Activated CD4-positive, alpha-beta T cell treated with anti-CD3 and anti-CD28 coated beads, Interleukin-2, Interleukin-4, amounts not matched to agents 100 ng/mL and 50 ng/mL, durations not matched to agents 16 hours and 8 hours (primary cell): ENCODE measurements around the gene PLPP1.
"Not testable (repeated sequence)": the region's sequence is repeated elsewhere in the genome, so short reads cannot be mapped to it uniquely, and the experiment has no call there.

Source experiments
- DNase-seq: peaks from one replicate; pipeline ENCODE4 v3.0.0-alpha.2; 2020; ENCODE audit warnings: low spot score

PLPP1 gene

DNA sequence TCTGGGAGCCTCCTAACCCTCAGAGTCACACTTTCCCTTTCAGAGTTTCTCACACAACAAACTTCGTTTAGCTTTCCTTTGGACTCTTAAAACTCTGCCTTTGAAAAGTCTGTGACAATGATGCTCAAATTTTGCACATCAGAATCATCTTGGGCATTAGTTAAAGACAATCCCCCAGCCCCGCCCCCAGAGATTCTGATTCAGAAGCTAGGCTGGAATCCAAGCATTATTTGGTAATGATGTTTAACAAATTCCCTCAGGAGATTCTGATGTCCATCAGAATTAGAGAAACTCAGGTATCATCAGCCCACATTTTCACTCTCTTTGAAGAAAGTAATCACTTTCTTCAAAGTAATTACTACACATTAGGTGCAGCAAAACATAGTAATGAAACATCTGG lies 9.6 kb upstream of the PLPP1 start:
- DNase-seq: no peak

DNA sequence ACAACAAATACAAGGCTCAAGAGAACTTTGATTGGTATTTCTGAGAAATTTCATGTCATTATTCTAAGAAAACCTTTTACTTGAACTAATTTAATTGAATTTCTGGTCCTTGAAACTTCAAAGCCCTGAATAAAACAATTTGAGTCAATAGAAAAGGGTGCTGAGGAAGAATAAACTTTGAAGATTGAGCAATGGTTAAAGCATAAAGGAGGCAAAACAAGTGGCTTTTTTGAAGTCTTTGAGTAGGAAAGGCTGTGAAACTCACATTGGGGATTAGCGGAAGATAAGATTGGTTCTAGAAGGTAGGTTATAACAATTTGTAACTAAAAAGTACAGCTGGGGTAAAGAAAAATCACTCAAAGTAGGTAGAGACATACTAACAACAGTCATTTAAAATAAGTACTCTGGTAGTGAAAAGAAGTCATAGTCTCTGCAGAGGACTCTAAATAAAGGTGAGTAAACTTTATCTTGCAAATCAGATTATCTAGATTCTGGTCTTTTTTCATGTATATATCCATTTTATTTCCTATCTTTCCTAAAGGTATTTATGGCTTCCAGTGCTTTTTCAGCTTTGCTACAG lies 6.4 kb upstream of the PLPP1 start:
- no peak for DNase-seq

DNA sequence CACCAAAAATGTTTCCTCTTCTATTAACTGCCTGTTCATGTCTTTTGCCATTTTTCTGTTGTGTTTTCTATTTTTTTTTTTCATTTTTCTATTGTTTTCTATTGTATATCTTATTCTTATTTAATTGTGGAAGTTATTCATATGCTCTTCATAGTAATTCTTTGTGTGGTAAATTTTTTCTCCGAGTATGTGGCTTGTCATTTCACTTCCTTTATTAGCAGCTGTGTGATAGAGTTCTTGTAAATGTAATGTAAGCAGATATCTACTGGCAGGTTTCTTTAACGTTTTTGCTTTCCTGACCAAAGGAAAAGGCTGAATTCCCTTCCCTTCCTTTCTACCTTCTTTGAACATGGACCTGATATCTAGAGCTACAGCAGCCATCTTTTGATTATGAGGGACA lies 5.8 kb upstream of the PLPP1 start:
- DNase-seq: no peak

DNA sequence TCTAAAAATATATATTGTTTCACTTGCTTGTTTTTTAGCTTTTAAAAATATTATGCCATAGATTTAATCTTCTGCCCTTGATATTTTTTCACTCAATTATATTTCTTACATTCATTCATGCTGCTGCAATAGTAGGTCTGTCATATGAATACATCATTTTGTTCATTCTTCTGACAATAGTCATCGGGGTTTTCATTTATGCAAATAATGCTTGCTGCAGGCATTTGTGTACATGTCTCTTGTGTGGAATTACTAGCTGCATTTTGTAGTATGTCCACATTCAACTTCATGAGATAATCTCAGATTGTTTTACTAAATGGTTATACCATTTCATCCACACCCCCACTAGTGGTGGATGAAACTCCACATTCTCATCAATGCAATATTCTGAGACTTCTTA lies 5.3 kb upstream of the PLPP1 start:
- DNase-seq: no peak

DNA sequence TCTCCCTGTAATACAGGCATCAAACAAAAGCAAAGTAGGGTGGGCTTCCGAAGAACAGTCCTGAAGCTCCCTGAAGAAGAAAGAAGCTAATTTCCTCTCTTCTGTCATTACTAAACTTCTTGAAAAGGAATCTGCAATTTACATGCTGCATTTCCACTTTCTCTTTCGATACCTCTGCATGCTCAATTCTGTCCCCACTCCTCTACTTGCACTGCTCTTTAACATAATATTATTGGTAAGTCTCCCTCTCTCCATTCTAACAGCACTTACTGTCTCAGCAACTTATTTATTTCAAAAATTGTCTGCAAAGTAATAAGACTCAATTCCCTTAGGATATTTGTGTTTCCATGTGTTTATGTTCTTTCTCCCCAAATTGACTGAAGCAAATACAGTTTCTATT lies 3.9 kb upstream of the PLPP1 start:
- peak; percentile 38 for DNase-seq

DNA sequence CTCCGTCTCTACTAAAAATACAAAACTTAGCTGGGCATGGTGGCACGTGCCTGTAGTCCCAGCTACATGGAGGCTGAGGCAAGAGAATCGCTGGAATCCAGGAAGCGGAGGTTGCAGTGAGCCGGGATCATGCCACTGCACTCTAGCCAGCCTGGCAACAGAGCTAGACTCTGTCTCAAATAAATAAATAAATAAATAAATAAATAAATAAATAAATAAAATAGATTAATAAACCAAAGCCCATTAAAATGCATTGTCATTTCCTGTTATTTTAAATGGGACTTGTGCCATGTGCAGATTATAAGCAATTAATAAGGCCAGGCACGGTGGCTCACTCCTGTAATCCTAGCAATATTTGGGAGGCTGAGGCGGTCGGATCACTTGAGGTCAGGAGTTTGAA lies 2.6 kb upstream of the PLPP1 start:
- not testable (repeated sequence) for DNase-seq

DNA sequence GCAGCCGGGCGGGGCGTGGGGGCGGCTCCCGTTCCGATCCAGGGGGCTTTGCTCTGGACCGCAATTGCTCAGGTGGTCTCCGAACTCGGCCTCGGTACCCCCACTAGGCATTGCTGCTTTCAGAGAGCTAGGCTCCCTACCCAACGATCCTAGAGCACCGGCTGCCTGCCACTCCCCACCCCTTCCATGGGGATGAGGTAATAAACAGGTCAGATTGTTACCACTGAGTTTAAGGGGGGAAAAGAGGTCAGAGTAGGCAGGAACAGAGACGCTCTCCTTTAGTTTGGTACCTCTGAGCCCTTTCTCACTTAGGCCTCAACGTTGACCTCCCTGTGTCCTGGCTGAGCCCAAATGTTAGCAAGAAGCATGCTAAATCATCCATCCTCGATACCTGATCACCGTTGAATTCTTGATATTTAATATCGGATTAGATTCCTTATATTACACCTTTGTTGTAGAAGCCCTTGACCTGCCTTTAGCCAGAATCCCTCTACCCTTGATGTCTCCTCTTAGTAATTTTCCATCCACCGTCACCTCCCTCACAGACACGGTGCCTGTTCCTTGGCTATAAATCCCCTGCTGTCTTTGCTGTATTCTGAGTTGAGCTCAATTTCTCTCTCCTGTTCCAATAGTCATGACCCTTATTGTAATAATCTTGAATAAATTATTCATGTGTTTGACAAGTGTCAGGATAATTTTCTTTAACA lies 588 bp upstream of the PLPP1 start:
- DNase-seq: no peak

DNA sequence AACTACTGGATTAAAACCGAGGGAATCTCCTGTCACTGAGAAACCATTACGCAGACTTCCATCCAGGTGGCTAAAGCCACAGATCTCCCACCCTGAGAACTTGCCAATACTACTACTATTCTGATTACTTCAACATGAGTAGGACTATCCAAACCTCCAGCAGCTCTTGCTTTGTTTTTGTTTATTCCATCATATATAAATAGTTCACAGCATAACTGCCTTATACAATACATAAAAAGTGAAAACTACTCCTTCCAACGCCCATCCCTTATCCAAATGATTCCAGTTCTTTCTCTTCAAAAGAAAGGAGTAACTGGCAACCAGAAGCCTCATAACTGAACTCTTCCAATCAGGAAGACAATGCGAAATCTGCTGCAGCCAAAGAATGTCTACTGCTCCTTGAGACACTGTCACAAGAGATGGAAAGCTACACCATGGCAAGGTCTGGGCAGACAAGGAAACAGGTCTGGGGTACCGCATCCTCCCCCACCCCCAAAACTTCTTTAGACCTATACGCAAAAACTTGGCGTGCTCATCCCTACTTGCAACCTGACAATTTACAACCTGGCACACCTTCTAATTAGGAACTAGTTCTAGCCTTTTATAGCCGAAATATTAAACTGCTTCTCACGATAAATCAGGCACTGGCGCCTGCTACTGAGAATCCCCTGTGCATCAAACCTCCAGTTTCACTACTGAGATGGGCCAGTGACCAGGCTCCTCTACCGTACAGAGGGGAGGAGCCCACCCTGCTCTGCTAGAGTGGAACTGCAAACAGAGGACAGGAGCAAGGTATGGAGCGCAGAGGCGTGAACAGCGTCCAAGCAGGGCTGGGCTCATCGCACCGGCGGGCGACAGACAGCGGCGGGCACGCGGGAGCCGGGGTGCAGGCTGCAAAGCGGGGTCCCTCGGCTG lies 986 bp downstream of the PLPP1 start:
- DNase-seq: no peak

DNA sequence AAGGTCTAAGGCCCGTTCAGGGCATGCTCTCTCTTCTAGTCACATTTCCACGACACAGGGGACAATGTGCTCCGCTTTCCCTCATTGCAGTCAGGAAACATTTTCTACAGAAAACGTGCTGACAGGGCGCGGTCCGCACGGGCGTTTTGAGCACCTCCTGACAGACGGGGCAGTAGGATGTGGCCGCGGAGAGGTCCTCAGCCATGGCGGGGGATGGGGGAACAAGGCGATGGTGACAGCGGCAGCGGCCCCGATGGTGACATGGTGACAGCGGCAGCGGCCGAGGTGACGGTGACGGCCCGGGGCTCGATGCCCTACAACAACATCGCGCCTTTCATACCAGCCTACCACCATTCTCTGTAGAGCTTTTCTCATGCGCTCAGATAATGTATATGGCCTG lies 4.1 kb downstream of the PLPP1 start:
- DNase-seq: no peak

DNA sequence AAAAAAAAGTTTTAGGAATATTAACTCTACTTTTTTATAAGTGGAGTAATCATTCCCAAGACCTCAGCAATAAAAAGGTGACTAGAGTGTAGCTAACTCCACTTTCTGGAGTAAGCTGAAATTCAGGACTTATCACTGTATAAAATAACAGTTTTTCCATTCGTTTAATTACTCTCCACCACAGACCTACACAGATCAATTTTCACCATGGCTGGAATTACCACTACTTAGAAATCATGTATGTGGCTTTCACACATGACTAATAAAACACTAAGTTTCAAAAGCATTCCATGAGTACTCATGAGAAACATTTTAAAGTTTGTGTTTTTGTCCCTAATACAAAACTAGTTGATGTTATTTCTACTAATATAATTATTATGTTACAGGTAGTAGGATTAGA lies 9.9 kb downstream of the PLPP1 start:
- DNase-seq: no peak

DNA sequence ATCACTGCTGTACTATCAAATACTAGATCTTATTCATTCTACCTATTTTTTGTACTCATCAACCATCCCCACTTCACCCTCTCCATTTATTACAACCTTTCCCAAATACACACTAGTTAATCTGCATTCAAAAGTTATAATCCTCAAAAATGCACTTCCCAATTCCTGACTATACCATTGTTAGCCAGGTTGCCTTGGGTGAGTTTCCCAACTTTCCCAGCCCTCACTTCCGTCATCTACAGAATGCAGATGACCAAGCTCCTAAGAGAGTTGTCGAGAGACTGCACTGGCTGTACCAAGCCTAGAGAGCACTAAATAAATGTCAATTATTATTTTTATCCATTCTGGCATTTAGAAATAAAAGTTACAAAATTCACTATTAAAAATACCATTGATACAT lies 11.5 kb downstream of the PLPP1 start:
- no peak for DNase-seq

DNA sequence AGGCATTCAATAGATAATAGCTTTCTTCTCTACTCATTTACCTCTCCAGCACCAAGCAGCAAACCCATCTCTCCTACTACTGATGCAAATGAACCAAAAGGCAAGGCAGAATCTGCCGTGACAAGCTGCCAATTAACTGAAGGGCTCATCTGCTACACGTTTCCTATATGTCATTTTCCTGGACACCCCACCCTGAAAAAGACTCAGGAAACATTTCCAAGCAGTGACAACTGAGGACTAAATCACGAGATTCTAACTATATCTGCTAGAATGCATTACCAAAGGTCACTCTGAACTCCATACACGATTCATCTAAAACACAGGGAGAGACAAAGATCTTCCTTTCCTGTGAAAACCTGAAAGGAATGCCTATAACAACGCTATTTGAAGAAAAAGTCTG lies 12.9 kb downstream of the PLPP1 start:
- no peak for DNase-seq

DNA sequence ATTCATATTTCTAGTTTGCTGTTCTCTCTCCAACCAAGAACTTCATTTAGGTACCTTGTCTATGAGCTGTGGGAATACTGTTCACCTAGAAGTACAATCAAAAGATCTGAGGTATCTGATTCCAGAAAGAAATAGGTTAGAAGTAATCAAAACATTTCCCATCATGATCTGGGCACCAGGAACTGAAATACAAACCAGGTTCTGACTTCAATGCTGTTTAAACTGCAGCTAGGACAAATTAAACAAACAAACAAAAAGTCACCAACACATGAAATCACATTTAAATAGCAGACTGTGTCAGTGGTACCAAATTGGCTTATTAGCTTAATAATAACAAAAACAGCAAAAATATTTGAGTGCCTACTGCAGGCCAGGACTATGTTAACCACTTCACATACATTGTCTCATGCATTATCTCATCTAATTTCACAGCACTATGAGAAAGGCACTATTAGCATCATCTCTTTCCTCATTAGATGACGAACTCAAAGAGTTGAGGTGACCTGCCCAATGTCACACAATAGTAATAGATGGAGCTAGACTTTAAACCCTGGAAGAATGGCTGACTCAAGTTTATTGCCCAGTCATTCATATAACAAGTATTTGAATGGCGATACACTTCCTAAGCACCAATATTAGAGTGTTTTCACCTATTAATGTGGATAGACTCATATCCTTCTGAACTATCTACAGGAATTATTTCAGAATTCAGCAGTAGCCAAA lies 14.5 kb downstream of the PLPP1 start:
- DNase-seq: no peak

DNA sequence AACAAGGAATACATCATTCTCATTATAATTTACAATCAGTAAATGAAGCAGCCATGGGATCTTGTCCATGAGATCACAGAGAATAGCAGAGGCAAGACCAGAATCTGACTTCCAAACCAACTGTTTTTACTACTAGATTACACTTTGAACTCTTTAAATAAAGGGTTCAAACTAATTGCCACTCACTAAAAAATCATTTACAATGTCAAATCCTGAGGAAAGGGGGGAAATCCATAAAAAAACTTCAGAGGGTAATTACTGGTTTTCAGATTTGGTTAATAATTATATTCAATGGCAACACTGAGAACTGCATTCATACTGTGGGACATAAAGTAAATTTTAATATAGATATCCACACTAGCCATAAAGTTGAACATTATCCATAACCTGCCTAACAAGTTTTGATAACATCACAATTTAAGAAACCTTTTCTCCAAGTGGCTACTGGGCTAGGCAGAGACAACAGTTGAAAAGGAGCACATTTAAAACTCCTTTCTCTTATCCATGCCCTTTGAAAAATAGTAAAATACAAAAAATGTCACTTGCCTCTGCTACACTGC lies 15.9 kb downstream of the PLPP1 start:
- DNase-seq: no peak

DNA sequence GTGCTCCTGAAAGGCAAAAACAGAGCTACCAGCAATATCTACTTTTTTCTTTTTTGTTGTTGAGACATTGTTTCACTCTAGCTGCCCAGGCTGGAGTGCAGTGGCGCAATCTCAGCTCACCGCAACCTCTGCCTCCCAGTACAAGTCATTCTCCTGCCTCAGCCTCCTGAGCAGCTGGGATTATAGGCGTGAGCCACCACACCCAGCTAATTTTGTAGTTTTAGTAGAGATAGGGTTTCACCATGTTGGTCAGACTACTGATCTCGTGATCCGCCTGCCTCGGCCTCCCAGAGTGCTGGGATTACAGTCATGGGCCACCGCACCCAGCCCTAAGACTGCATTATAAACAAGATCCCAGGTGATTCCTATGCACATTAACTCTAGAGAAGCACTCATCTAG lies 17.0 kb downstream of the PLPP1 start:
- no peak for DNase-seq

DNA sequence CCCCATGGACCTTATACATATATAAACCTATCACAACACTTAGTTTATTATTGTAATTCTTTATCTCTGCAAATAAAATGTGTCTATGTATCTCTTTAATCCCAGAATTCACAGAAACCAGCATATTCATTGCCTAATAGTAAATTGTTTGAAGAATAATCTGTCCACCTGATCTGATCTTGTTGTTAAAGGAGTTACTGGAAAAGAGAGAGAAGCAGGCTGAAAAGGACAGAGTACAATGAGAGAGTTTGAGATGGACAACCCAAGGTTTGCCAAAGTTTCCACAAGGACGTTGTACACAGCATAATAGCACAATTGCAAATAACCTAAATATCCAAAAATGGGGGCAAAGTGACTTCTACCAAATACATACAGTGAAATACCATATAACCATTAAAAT lies 23.8 kb downstream of the PLPP1 start:
- no peak for DNase-seq

DNA sequence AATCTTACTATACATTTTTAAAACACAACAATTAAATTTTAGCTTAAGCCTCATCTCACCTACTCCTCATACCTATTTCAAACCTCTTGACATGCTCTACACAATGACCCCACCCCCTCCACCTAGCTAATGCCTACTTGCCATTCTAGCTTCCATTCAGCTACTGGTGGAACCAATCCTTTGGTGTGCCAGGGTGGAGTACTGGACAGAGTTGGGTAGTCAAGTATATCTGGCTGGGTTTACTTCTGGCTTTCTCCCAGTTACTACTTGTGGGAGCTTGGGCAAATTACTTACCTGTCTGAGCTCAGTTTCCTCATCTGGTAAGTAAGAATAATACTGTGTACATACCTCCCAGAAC lies 24.3 kb downstream of the PLPP1 start:
- no peak for DNase-seq

DNA sequence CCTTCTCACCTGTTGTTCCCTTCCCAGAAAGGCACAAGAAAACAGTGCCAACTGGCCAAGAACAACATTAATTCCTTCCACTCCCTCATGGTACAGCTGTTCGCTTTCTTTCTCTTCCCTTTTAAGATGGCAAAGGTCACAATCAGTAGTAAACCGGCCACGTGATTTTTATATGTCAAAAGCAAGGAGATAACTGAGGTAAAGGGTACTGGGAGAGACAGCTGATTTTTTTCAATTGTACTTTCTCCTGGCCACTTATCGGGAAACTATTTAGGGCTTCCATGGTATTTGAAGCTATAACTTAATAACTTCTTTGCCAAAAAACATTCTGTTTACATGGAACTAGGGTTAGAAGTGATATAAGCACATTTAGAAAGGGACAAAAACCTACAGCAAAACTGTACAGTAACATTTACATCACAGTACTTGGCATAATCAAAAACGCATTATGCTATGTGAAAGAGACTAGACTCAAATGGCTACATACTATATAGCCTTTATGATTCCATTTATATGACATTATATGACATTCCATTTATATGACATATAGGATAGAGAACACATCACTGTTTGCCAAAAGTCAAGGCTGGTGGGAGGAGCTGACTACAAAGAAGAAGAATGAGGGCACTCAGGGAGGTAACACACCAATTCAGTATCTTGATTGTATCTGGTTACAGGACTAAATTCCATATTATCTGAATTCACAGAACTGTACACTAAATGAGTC lies 24.8 kb downstream of the PLPP1 start:
- no peak for DNase-seq

DNA sequence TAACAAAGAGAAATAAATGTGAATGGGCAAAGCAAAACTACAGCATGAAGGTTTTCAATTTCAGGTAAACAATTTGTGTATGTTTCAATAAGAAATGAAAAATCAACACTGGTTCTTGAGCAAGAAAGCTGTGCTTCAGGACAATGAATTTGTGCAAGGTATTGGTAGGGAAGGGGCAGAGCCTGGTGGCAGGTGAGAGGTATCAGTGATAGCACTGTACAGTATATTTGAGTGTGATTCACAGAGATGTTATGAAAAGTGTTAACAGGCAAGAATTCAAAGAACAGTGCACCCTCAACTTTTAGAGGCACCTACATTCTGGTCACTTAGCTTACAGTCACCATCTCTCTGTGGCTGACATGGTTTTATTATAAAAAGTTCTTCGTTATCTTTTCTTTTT lies 25.7 kb downstream of the PLPP1 start:
- no peak for DNase-seq

DNA sequence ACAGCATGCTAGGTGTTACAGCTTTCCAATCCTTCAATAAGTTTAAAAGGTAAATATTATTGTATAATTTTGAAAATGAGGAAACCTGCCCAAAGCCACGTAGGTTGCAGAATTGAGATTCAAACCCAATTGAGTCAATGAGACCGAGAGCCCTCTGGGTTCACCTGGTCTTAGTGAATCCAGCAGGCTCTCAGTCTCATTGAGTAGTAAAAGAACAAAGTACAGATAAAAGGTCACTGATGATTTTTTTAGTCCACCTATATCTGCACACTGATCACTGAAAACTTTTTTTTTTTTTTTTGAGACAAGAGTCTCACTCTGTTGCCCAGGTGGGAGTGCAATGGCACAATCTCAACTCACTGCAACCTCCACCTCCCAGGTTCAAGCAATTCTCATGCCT lies 27.2 kb downstream of the PLPP1 start:
- DNase-seq: no peak

DNA sequence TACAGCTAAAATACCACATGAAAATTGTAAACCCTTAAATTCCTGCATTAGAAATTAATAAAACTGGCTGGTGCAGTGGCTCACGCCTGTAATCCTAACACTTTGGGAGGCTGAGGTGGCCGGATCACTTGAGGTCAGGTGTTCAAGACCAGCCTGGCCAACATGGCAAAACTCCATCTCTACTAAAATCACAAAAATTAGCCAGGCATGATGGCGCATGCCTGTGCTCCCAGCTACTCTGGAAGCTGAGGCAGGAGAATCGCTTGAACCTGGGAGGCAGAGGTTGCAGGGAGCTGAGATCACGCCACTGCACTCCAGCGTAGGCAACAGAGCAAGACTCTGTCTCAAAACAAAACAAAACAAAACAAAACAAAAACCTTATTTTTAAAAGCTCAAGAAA lies 29.1 kb downstream of the PLPP1 start:
- not testable (repeated sequence) for DNase-seq

DNA sequence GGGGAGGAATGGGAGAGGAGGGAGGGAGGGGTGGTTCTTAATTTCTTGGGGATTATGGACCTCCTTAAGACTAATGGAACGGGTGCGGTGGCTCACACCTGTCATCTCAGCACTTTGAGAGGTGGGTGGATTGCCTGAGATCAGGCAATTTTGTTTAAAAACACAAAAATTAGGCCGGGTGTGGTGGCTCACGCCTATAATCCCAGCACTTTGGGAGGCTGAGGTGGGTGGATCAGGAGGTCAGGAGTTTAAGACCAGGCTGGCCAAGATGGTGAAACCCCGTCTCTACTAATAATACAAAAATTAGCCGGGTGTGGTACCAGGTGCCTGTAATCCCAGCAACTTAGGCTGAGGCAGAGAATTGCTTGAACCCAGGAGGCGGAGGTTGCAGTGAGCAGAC lies 30.8 kb downstream of the PLPP1 start:
- not testable (repeated sequence) for DNase-seq
